HG02571 (cell line): Measurements from ENCODE around the gene COX5A.

Experiments
- ATAC-seq: cut with Tn5 transposase; IDR thresholded peaks from one replicate; pipeline ENCODE4 v1.9.1; 2021; ENCODE audit warnings: mild to moderate bottlenecking, moderate library complexity; ENCODE audit not compliant: unreplicated experiment

The COX5A gene

GRCh38 chr15:74873036-74873755 lies 64.7 kb downstream of the COX5A start, which contains the start of gene SCAMP2:
Gene SCAMP2, minus strand, starts transcription at chr15:74873365. Its CDS starts 110 bp downstream, at chr15:74873255.
- peak; percentile 78 for ATAC-seq

- no peak for ATAC-seq
These were observed 65.2 kb downstream of the COX5A start for GRCh38 chr15:74872702-74873035.

GRCh38 chr15:74870436-74871215 lies 67.2 kb downstream of the COX5A start:
- ATAC-seq: no peak
